NCI-H1930 (cell line): ENCODE measurements around the gene SERPINE1.

Experiments used
- DNase-seq, 2 experiments: peaks; one replicate each; lab custom pipeline; 2025; lab: John Stamatoyannopoulos, UW

Gene SERPINE1

DNA sequence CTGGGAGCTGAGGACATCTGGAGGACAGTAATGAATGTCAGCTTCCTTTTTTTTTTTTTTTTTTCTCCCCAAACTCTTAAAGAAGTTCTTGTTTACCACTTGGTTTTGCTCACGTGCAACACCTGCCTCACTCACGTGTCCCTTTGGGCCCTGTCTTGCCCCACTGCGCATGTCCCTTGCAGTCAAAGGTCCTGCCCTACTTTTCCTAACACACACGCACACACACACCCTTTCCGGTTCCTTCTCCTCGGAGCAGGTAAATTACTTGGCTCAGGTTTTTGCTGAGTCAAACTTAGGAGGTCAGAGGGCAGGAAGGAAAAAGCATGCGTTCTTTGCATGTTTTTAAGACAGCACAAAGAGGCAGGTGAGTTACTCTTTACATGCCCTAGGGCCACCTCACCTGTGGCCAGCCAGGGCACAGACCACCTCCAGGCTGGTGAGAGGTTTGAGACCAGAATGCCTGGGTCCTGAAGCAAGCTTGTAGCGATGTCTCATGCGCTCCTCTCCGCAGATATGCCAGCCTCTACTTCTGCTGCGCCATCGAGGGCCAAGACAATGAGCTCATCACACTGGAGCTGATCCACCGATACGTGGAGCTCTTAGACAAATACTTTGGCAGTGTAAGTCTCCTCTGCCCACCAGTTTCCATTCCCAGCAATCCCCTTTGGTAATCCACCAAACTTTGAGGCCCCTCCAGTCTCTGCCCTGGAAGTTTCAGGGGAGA lies 30.1 kb downstream of the SERPINE1 start:
- no peak for DNase-seq

DNA sequence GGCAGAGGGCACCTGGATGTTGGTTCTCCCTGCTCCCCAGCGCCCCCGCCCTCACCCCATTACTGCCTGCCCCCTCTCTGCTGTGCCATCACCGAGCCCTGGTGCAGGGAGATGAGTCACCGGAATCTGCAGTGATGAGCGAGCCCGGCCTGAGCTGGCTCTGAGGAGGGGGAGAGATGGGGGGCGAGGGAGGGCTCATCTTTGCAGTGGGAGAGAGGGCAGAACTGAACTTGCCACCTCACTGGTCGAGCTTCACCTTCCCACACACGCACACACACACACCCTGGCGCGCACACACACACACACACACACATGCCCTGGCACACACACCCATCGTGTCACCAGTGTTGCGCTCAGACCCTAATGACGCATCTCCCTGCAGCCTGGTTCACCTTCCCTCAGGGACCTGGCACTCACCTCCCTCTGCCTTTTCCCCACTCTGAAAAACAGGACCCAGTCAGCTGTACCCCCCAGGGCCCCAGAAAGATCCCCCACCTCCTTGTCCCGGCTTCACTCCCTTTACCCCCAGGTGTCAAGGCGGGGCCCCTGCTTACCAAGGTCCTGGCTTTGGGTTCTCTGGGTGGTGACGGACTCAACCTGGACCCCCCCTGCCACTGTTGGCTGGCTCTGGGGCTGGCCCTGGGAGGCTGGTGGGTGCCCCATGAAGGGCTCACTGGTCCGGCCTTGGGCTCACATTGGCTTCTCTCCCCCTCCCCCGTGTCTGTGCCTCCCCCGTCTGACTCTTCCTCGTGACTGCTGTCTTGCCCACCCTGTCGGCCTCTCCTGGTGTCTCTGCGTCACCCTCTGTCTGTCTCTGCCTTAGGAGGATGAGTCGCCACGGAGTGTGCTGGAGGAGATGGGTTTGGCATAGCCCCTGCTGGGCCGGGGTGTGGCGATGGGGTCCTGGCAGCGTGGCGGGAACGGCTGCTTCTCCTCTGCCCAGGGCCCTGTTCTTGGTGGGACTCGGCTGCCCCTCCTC lies 33.1 kb downstream of the SERPINE1 start:
- no peak for DNase-seq

DNA sequence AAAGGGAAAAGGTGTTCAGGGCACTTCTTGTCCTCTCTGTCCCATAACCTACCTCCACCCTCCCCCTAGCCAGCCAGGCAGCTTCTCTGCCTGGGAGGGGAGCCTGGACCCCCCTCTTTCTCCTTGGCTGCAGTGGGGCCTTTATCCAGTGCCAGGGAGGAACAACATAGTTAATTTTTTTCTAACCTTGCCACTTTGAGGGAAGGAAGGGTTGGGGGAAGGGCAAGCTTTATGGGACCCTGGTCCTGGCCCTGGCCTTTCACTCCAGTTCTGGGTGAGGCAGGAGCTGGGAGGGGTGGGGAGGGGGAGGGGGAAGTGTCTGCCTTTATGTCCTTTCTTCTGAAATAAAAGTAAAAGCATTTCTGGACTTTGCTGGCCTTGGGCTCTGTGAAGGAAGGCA lies 34.0 kb downstream of the SERPINE1 start:
- DNase-seq: no peak

DNA sequence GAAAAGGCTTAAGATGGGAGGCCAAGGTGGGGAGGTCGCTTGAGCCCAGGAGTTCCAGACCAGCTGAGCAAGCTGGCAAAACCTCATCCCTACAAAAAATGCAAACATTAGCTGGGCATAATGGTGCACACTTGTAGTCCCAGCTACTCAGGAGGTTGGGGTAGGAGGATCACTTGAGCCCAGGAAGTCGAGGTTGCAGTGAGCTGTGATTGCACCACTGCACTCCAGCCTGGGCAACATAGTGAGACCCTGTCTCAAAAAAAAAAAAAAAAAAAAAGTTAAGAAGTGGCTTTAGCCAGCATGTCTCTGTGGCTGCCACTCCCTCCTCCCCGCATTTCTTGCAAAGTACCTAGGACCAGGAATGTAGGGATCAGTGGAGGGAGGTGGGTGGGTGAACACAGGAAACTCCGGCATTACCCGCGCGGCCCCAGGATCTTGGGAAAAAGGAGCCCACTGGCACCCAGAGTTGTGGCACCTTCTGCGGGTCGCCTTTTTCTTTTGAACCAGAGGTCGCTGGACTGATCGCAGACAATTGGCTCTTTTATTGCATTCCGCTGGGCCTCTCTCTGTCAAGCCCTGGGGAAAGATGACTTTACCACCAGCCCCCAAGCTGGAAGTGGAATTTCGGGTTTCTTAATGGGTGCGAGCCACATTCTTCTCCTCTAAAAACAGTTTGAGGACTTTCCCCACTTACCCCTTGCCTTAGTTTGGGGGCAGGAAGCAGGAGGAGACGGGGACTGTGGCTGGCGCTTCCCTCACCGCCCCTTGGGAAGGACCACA lies 35.0 kb downstream of the SERPINE1 start:
- DNase-seq: no peak

DNA sequence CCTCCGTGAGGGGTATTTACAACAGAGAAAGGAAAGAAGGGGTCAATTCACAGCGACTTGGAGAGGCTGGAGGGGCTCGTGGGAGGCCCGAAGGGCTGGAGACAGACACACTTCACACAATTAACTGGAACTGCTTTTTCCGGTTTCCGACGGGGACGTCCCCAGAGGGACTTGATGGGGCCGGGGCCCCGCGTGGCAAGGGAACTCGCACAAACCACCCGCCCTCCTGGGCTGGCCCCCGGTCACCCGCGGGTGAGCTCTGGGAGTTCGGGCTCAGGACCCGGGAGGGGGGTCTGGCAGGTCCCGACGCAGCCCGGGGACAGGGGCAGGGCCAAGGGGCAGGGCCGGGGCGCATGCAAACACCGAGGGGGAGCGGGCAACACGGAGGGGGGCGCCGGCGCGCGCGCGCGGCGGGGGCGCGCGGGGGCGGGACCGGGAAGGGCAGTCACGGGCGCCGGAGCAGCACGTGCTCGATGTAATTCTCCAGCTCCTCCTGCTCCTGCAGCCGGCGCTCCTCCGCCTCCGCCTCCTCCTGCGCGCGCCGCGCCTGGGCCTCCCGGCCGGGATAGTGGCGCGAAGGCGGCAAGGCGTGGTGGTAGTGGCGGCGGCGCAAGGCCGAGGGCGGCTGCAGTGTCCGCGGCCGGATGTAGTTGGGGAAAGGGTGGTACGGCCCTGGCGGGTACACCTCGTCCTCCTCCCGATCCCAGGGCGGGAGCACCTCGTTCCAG lies 35.8 kb downstream of the SERPINE1 start:
- peak; percentile 71 to 74 for DNase-seq

DNA sequence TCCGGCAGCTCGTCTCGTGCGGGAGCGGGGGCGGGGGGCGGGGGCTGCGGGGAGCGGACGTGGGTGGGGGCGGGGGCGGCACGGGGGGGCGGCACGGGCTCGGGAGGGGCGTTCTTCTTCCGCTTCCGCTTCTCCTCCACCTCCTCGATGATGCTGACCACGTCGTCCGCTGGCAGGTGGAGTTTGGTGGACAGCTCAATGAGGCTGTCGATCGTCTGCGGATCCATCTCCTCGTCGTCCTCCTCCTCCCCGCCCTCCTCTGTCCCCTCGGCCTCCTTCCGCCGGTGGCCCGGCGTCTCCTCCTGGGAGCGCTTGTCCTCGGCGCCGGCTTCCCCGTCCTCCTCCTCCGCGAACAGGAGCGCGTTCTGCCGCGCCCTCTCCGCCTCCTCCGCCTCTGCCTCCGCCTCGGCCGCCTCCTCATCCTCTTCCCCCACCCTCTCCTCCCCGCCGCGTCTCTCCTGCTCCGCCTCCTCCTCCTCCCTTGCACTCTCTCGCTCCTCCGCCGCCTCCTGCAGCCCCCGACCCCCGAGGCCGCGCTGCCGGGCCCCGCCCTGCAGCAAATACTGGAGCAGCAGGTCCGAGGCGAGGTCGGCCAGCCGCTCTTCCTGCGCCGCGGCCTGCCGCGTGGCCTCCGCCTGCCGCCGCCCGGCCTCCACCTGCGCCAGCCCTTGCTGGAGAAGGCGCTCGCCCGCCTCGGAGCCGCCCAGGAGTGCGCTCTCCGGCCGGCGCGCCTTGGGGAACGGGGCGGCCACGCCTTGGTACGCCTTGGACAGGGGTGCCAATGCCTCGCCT lies 36.6 kb downstream of the SERPINE1 start:
- DNase-seq: peak; percentile 71 to 74

DNA sequence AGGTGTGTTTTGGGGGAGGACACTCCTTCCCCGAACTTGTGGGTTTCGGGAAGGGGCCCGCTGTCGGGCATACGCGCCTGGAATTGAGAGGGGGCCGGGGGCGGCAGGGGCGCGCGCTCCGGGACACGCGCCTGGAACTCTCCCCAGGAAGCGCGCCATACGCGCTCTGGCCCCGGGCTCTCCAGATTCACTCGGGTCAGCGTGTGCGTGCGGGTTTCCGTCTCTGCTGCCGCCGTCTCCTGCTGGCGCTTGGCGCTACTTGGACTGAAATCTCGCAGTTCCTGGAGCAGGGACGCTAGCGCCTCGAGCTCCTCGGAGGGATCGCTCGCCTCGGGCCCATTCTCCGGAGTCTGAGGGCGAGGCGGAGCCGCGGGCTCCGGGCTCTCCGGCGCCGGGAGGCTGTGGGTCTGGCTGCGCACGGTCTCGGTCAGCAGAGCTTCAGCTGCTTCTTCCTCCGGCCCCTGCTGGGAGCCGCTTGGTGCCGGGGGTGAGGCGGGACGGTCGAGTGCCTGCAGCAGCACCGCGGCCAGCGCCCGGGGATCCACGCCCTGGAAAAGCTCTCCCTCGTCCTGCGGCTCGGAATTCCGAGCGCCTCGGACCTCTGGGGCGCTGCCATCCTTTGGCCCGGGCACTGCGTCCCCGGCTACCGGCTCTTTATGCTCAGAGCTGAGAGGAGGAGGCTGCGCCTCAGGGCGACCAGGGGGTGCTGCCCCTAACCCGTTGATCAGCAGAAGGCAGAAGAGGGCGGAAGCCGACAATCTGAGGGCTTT lies 37.4 kb downstream of the SERPINE1 start:
- DNase-seq: no peak

DNA sequence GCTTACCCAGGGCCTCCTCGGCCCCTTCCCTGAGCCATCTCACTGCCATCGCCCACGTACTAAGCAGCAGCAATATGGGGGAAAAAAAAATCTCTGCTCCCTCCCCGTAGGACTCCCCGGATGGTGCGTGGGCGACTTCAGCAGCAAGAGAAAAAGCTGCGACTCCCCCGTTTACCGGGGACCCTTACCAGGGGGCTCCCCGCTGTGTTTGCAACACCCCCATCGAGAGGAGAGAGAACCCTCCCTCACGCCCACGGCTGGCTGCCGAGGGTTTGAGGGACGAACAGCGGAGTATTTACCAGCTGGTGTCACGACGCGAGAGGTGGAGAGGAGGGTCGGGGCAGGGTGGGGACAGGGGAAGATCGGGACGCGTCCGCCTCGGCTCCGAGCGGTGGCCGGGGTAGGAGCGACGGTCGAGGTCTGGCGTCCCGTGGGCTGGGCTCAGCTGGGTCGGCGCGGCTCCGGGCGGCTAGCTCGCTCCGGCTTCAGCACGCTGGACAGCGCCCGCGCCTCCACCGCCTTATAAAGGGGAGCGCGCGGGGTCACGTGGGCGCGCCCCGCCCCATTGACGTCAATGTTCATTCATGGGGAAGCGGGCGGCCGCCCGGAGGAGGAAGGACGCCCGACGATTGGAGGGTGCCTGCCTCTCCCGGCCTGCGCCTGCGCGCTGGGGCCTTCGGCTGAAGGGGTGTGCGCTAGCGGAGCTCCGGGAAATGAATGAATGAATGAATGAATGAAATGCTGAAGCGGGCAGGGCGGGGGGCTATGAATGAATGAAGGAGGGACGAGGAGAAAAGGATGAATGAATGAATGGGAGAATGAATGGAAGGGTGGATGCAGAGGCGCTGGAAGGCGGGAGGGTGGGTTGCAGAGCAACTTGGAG lies 38.4 kb downstream of the SERPINE1 start, which contains the start of gene VGF:
Gene VGF (minus strand): TSS at position 495 of the 883 bp plus-strand sequence. CDS start 726 bp downstream, outside the sequence.
- peak; percentile 96 to 97 for DNase-seq

DNA sequence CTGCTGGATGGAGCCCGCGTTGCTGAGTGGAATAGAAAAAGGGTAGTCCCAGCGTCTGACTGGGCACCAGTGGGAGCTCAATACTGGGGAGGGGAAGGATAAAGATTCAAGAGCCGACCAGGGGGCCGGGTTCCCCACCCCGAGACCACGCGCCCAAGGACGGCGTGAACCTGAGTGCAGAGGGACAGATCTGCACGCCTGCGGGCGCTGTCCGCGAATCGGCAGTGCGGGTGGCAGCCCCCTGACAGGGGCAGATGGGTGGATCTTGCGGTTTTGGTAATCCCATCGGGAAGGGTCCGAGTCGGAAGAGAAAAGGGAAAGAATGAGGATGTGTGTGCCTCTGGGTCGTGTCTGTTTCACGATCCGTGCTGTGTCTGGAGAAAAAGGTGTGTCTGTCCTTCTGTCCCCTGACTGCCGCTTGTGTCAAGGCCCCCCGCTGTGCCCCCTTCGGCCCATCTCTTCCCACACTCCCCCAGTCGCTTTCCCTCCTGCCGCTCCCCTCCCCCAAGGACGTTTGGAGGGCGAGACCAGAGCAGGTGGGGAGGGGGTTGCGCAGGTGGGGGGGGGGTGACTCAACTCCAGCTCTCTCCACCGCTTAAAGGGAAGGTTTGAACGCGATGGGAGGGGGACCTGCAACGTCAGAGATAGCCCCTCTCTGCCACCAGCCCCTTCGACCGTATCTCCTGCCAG lies 39.2 kb downstream of the SERPINE1 start:
- DNase-seq: no peak

DNA sequence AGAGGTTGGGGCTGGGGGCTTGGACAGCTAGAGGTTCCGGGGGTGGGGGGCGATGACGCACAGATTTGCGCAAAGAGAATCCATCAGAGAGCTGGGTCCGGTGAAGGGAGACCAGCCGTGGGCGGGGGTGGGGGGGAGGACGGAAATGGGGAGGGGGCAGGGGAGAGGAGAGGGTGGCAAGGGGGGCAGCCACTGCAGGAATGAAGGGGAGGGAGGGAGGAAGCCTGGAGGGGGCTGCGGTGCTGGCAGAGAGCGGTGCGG lies 39.7 kb downstream of the SERPINE1 start:
- DNase-seq: no peak

DNA sequence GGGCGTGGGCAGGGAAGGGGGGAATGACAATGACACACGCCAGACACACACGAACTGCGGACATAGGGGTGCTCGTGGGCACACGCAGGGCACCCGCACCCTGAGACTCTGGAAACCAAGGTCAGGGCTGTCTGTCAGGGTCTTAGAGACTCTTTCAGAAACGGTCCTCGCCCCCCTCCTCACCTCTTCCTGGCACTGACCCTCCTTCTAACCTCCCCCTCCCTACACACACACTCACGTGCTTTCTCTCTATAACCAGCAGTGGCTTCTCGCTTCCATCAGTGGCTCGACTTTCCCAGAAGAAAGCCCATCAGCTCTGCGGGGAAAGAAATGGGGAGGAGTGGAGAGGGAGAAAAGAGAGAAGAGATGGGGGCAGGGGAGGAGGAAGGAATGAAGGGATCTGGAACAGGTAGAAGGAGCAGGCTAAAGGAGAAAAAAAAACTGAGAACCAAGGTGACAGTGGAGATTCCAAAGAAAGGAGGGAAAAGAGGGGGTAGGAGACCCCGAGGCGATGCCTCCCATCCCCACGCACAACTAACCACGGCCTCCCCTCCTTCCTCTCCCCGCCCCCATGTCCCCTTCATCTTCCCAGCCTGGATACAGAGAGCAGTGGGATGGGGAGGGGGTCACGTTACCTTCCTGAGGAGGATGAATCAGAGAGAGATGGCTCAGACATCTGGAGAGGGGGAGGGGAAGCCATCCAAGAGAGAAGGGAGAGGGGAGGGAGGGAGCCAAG lies 40.2 kb downstream of the SERPINE1 start:
- DNase-seq: no peak

DNA sequence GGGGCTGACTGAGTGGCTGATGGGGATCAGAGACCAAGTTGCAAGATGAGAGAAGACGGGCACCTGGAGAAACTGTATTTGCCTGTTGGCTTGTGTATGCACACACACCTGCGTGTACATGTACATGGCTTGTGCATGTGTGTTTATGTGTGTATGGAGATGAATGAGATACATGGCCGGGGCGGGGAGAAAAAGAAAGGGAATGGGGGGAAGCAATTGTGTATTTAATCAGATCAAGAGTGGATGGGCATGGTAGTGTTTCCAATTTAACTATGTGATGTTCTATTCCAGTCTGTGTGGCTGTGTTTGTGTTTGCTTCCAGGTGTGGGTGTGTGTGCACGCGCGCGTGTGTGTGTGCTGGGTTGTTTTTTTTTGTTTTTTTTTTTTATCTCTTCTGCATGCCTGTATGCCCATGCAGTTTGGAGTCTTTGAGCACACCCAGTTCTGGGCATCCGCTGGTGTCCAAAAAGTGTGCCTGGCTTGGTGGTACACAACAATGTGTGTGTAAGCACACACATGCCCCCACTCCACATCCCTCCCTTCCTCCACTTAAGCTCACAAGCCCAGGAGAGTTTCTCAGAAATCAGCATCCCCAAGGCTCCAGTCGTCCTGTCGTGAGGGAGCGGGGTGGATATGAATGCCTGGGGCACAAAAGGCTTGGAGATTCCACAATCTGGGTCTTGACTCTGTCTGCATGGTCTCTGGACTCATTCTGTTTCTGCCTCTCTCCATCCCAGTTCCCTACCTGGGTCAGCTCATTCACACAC lies 40.9 kb downstream of the SERPINE1 start:
- no peak for DNase-seq

DNA sequence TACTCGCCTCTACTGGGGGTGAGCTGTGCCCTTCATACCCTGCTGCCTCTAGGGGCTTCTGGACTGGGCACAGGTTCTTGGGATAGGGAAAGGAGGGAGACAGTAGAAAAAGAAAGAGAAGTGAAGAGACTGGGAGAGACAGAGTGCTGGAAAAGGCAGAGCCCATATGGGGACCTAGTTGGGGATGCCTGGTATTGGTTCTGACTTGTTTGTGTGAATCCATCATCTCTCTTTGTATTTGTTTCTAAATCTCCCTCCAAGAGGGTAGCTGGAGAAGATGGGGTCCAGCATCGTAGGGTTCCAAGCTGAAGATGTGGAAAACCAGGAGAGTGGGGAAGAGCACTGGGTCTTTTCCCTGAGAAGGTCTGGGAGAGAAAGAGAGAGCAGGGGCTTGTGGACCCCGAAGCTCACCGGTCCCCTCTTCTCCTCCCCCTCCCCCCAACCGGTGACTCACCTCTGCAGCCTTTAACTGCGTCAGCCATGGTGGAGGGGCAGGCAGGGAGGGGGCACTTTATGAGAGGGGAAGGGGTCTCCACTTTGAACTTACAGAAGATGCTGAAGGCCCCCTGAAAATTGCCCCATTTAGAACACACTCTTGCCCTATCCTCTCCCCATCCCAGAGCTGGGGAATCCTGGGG lies 41.6 kb downstream of the SERPINE1 start:
- DNase-seq: no peak

DNA sequence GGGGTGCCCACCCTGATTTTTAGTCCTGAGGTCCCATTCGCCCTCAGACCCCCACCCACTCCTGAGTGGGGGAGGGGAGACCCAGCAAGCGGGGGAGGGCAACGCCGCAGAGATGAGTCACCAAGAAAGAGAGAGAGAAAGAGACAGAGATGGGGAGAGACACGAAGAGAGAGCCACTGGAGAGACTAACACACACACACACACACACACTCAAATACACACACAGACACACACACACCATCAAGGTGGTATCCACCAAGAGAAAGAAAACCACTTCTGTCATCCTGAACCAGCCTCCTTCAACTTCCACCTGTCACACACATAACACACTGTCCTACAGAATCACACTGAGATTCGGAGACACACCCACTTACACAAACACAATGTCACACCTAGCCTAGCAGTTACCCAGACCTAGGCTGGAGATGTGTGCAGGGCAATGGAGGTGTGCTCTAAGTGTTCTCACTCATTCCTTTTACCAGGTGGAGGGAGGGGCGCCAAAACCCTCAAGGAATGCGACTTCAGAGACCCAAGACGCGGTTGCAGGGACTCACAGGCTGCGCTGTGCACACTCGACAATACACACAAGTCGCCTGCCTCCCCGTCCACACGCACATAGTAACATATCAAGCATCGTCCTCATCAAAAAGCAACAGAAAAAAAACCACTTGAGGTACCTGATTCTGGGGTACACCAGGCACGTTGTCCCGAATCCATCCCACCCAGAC lies 42.4 kb downstream of the SERPINE1 start:
- DNase-seq: no peak

DNA sequence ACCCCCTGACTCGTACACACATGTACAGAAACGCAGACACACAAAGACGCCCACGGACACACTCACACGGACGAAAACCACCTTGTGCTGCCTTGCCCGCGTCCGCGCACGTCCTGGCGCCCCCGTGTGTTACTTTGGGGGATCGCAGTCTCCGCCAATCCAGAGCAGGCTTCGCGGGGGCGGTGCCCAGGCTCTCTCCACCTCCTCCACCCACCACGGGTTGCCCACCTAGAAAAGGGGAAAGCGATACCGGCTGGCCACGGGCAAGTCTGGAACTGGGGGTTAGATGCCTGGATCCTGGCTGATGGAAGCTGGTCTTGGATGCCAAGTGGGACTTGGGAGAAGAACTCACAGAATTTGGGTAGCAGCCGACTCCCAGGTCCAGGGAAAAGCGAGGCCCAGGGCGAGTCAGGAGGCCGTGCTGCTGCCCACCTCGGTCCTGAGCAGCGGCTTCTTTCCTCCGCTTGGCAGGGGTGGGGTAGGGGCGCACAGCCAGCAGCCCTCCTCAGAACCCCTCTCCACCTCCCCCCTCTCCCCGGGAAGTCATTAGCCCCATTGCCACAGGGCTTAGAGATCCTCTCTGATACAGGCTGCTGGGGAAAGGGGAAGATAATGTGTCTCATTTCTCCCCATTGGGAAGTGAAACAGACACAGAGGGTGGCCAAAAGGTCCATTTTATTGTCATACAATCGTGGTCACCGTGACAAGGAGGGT lies 43.1 kb downstream of the SERPINE1 start:
- DNase-seq: peak; percentile 49 to 68
